ENCODE measurements around the gene MRPL12.
"Not testable (repeated sequence)": the region's sequence is repeated elsewhere in the genome, so short reads cannot be mapped to it uniquely, and the experiment has no call there.

Gene MRPL12

DNA sequence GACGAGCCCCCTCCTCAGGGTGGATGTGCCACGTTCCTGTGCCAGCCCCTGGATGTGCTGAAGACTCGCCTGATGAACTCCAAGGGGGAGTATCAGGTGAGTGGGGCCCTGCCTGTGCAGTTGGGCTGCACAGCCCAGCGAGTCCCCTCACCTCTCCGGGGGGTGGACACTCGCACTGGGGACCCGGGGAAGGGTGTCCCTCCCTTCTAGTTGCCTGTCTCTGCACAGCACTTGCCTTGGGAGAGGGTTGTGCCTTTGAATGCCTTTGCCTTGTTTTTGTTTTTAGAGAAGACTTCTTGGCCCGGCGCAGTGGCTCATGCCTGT is 14.6 kb downstream of the MRPL12 start:
- no peak for DNase-seq

DNA sequence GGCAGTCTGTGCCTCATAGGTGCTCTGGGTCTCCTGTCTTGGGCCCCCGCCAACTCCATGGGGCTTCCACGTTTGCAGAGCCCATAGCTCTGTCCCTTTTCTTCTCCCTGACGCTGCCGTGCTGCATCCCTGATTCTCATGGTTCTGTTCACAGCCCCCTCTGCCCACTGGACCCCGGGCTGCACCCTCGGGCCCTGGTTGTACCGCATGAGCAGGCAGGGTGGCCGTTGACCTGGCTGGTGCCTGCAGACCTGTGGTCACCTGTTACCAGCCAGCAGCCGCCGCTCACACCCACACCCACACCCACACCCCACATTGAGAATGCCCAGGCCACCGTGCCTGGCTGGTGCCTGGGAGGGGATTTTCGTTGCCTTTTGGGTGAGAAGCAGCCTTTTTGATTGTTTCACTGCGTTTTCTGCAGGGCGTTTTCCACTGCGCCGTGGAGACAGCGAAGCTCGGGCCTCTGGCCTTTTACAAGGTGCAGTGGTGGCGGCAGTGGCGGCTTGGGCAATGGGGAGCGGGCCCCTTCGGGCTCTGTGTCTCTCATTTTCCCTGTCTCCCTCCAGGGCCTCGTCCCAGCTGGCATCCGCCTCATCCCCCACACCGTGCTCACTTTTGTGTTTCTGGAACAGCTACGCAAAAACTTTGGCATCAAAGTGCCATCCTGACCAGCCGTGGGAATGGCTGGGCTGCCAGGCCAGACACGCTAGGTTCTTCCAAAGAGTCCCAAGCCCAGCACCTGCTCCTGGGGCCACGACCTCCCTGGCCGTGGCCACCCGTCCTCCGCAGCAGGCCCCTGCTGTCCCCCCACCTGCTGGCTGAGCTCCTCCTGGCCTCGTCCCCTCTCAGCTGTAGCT is 16.5 kb downstream of the MRPL12 start:
- DNase-seq: no peak

DNA sequence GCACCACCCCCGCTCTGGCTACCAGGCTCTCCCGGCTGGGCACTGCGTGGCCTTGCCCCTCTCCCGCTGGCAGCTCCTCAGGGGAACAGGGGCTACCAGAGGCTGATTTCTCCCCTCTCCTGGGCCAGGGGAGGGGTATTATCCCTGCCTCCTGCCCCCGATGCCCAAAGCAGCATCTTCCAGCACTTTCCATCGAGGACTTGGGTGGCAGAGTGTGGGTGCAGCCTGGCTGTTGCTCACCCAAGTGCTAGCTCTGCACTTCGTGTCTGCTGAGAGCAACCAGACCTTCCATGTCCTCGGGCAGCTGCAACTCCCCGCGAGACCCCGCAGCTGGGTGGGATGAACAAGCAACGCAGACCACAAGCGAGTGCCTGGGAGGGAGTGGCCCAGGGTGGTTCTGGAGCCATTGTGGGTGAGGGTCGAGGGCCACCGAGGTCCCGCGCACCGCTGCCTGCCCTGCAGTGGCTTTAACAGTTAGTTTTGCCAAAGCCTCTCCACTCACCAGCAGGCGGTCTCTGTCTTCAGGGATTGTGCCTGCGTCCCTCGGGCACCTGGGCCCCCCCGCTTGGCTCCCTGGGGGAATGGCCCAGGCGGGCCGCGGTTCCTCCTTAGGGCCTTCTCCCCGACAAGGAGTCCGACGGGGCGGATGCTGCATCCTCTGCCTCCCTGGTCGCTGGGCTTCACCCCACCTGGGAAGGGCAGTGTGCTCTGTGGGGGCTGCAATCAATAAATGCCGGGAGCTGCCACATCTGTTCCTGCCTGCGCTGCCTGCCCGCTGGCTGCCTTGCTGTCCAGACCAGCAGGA is 17.3 kb downstream of the MRPL12 start:
- no peak for DNase-seq

DNA sequence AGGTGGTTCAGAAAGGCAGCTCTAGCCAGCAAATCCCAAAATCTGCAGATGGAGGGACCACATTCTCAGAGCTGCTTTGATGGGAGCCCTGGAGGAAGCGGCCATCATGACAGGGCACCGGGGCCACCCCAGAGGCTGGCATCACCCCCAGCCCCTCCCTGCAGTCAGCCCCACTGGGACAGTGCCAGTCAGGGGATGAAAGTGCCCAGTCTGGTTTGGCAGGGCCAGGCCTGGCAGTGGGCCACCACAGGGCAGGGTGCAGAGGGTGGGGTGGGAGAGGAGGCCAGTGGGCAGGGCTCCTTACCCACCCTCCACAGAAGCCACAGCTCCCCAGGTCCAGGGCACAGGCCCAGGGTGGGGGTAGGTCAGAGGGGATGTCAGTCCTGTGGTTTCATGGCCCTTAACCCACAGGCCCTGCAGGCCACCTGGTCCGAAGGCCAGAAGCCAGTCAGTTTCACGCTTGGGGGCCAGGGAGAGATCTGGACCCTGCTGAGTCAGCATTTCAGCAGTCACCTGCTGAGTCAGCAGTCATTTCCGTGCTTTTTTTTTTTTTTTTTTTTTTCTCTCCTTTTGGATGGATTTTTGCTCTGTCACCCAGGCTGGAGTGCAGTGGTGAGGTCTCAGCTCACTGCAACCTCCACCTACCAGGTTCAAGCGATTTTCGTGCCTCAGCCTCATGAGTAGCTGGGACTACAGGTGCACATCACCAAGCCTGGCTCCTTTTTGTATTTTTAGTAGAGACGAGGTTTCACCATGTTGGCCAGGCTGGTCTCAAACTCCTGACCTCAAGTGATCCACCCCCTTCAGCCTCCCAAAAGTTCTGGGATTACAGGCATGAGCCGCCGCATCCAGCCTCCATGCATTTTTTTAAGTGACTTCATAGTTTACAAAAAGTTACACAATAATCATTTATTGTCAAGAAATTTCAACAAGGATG is 19.3 kb downstream of the MRPL12 start:
- DNase-seq: no peak

DNA sequence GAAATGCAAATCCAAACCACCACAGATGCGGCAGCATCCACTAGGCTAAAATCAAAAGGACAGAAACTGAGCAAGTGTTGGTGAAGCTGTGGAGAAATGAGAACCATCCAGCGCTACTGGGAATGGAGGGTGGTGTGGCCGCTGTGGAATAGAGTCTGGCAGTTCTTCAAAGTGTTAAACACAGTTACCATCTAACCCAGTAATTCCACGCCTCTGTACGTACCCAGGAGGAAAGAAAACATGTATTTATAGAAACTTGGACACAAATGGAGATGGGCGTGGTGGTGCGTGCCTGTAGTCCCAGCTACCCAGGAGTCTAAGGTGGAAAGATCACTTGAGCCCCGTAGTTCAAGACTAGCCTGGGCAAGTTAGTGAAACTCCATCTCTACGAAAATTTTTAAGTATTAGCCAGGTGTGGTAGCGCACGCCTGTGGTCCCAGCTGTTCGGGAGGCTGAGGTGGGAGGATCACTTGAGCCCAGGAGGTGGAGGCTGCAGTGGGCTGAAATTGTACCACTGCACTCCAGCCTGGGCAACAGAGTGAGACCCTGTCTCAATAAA is 20.6 kb downstream of the MRPL12 start:
- DNase-seq: no peak

DNA sequence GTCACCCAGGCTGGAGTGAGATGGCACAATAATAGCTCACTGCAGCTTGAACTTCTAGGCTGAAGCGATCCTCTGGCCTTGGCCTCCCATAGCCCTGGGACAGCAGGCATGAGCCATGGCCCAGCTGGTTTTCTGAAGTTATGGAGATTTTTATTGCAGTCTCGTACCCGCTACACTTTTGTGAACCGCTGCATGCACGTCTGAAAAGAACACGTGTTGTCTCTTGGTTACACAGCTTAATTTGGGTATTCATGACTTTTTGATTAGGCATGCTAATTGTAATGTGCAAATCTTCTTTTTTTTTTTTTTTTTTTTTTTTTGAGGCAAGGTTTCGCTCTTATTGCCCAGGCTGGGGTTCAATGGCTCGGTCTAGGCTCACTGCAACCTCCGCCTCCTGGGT is 22.3 kb downstream of the MRPL12 start:
- DNase-seq: no peak

DNA sequence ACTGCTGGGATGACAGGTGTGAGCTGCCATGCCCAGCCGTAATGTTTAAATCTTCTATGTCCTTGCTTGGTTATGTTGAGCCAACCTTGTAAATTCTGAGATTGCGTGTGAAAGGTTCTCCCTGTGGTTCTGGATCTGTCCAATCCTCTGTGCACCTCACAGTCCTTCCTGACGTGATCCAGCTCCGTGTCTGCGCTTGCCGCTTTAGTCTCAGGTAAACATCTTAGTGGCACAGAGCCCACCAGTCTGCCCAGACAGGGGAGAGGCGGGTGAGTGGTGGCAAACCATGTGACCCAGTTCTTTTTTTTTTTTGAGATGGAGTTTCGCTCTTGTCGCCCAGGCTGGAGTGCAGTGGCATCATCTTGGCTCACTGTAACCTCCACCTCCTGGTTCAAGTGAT is 22.8 kb downstream of the MRPL12 start:
- no peak for DNase-seq

DNA sequence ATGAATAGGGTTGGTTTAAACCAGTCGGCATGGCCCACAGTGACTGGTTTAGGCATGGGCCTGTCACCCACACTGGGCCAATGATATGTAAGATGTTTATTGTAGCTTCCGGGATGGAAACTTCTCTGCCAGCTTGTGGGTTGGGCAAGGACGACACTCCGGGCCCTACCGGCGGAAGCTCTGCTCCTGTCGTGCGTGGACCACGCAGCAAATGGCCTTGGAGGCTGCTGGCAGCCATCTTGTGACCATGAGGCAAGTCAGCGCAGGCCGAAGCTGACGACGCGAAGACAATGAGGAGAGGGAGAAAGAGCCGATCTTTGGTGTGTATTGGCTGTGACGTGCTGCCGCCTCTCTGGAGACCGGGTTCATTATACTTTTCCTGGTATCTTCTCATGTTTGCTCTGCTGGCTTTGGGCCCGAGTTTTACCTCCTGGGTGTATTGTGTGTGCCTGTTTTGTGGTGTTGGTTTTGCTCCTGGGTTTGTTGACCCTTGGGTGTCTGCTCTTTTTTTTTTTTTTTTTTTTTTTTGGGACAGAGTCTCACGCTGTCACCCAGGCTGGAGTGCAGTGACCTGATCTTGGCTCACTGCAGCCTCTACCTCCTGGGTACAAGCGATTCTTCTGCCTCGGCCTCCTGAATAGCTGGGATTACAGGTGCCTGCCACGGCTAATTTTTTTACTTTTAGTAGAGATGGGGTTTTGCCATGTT is 24.3 kb downstream of the MRPL12 start:
- peak; percentile 84 for DNase-seq

DNA sequence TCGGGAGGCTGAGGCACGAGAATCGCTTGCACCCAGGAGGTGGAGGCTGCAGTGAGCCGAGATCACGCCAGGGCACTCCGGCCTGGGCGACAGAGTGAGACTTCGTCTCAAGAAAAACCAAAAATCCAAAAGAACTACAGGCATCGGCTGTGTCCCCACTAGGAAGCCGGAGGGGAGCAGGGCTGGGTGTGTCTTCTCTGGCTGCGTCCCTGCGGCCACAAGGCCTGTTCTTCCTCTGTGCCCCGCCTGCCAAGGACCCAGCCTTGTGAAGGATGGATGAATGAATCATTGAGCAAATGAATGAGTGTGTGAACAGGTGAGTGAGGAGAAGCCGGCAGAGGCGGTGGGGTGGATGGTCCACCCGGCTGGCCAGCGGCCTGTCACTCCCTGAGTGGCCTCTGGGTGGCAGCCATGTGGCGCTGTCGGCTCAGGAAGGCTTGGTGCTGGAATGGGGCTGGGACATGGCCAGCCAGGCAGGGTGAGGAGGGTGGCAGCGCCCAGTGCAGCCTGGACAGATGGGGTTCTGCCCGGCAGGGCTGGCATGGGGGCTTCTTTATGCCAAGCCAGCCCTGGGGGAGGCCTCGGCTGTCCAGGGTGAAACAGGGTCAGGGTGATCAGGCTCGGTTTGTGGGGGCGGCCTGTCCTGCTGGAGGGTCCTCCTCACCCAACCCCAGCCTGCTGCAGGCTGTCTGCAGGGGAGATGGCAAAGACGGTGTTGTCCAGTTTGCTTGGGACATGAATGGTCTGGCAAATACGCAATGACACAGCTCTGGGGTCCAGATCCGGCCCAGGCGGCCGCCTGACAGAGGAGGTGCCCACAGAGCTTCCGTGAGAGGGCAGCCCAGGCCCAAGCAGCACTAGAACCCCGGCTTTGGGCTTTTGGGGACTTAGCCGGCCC is 30.6 kb downstream of the MRPL12 start:
- DNase-seq: peak; percentile 31

DNA sequence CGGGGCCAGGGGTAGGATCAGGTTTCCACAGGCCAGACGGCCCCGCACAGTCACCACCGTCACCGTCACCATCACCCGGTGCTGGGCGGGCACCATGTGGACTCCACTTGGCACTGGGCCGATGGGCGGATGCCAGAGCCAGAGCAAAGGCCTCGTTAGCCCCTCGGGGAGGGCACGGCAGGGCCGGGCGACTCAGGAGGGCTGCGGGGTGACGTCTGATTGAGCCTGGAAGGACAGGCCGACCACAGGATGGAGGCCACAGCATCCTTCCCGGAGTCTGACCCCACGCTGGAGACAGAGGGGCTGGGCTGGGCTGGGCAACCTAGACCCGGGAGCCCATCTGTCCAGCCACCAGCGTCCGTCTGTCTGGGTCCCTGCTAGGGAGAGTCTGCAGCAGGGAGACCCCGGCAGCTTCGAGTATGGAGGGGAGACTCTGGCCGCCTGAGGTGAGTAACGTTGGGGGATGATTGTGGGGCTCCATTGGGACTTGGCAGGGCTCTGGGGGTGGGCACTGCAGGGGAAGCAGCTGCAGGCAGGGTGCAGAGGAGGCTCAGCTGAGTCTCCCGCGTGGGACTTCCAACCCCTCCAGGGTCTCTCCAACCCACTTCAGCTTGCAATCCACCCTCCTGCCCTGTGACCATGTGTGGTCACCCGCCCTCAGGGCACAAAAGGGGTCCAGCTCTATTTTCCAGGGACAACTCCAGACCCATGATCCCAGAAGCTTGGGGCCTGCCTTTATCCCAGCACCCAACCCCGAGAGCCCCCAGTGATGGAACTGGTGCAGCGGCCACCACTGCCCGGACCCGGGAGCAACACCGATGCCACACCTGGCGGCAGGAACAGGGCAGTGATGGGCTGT is 31.5 kb downstream of the MRPL12 start:
- no peak for DNase-seq

DNA sequence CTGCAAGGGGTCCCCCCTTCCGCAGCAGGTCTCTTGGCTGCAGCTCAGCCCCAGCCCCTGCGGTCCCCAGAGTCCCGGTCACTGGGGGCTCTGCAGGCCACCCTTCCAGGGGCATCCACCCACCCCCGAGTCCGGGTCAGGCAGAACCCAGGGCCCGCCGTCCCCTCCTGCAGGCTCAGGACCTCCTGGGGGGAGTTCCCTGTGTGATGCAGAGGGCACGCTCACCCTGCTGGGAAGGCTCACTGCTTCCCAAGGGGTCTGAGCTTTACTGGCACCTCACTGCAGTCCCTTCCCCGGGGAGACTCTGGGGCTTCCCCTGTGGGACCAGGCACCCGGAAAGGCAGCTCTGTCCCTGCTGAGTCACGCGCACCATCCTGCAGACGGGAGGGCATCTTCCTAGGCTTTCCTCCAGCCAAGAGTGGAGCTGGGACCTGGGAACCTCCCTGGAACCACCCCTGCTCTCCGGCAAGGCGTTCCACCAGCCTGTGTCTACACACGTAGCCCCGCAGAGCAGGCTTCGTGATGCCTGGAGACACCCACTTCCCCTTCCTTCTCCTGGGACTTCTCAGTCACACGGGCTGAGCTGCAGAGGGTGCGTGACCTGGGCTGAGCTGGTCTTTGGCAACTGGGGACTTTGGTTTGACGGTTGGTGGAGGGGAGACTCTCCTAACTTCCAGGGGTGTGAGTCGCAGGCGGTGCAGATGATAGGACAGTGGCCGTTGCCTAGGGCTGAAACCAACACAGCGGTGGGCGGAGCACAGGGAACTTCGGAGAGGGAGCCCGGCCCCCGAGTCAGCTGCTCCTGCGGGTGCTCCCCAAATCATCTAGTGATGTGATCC is 32.3 kb downstream of the MRPL12 start:
- no peak for DNase-seq

DNA sequence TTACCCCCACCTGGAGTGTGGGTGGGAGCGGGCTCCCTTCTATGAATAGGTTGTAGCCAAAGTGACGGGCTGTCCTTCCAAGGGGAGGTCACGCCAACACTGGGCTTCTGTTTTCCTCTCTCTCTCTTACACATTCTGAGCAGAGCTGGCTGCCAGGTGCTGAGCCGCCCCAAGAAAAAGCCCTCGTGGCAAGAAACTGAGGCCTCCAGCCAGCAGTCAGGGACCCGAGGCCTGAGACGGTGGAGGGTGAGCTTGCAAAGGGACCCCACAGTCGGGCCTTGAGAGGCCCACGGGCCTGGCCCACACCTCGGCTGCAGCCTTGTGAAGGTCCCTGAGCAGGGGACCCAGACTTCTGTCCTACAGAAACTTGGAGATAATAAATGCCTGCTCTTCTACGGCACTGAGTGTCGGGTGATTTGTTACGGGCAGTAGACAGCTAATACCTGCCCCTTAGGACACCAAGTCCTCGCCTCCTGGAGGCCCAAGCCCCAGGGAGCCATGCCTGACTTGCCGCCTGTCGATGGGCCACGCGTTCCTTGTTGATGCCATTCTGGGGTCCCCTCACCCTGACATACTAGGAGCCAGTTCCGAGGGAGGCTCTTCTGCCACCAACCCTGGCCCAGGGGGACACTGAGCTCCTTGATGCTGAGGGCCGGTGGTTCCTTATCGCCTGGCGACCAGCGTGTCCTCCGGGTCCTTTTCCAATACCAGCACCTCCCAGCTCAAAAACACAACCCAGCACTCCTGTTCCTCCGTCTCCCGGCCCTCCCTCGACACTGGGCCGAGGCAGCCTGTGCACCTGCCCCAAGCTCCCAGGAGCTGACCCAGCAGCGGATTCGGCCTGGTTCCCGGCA is 35.0 kb downstream of the MRPL12 start:
- DNase-seq: no peak

DNA sequence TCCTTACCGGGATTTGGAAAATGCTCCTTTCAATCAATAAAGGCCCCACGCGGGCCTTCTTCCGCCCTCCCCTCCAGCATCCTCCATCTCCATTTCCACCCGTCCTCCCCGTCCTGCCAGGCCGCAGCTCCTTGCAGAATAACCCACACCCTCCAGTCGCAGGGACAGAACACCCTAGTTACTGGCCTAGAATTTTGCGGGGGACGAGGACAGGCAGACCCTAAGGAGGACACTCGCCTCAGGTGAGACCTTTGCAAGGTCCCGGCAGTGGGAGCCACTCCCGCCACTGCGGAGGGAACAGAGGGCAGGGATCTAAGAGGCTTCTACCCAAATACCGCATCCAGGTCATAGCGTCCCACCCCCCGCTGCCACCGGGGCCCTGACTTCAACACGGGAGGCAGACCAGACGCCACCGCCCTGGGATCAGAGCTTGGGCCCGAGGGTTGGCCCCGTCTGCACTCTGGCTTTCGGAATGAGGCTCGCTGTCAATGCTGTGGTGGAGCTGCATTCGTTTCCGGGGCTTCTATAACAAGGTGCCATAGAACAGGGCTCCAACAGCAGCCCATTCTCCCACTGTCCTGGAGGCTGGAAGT is 35.7 kb downstream of the MRPL12 start:
- DNase-seq: no peak

DNA sequence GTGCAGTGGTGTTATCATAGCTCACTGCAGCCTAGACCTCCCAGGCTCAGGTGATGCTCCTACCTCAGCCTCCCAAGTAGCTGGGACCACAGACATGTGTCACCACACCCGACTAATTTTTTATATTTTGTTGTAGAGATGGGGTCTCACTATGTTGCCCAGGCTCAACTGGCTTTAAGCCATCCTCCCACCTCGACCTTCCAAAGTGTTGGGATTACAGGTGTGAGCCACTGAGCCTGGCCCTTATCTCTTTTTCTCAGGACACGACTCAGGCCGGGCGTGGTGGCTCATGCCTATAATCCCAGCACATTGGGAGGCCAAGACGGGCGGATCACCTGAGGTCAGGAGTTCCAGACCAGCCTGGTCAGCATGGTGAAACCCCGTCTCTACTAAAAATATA is 36.4 kb downstream of the MRPL12 start:
- DNase-seq: not testable (repeated sequence)

DNA sequence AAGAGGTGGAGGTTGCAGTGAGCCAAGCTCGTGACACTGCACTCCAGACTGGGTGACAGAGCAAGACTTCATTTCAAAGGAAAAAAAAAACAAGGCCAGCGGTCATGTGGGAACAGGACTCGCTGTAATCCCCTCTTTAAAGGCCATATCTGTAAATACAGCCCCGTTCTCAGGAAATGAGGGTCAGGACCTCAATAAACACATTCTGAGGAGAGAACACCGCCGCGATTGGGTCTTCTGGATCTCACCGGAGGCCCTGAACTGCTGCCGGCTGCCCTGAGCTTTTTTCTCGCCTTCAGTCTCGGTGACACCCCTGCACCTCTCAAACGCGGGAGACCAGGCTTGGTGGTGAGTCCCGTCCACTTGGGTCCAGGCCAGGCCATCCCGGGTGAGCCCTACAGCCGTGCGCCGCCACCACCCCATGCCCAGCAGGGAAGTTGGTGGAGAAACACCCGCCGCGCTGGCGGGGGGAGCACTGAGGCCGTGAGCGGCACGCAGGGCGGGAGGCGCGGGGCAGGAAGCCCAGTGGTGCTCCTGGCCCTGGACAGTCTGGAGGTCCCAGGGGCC is 37.3 kb downstream of the MRPL12 start:
- DNase-seq: no peak

DNA sequence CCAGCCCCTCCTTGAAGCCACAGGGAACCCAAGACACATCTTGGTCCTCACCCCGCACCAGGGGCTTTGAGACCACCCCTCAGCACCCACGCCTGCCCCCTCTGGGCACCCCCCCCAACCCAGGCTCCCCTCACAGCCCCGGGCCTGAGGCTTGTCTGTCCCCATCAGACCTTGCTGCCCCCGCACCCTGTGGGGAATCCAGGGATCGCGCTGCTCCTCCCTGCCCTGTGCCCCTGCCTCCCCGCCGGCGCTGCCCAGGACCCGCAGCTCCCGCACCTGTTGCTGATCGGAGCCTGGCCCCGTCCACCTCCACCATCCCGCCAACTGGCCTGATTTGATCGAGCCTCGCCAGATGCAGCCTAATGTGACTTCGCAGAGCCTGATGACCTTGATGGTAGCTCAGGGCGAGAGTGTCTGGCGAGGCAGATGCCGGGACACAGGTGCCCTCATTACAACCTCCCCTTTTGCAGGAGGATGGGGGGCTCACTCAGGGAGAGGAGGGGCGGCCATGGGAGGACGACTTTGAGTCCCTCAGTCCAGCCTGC is 38.0 kb downstream of the MRPL12 start:
- DNase-seq: no peak

Data from NCI-H2029 treated with DMSO at 0.1 percent for 48 hours (cell line).